B cell (primary cell): ENCODE measurements around the gene VPS13D. TPM values are rescaled to one million over a fixed set of nuclear protein-coding genes. Genes with fewer than 3 reads are reported as not detected.
A peak's percentile ranks its signal among the peaks of the same experiment; 100 is the strongest.

ENCODE experiments used
- ATAC-seq: fragments of 200-7000 bp; cut with Tn5 transposase; one replicate; pipeline ENCODE4 v1.10.0; 2021; ENCODE audit warnings: low read depth, mild to moderate bottlenecking, moderate number of reproducible peaks, moderate library complexity
- CTCF ChIA-PET: fragments of 350-600 bp; sonication (Branson Sonifier 250); formaldehyde crosslinking; loops from one replicate; lab custom pipeline; 2021; ENCODE audit warnings: antibody characterized with exemption, inconsistent platforms; lab: Charles Lee
- POLR2A ChIA-PET: fragments of 350-600 bp; sonication (Branson Sonifier 250); formaldehyde crosslinking; loops from one replicate; lab custom pipeline; 2021; ENCODE audit warnings: antibody characterized with exemption; lab: Charles Lee
- DNase-seq: peaks from one replicate; pipeline ENCODE4 v3.0.0; 2013
- H2AFZ ChIP-seq: 2 replicates; pipeline ENCODE4 v1.6.1; 2012; ENCODE audit warnings: mild to moderate bottlenecking, low read depth, low read length; ENCODE audit not compliant: insufficient read depth, poor library complexity, severe bottlenecking
- H3K27ac ChIP-seq, 2 donors: 1 replicate in 1 of 2; 2 replicates in 1 of 2; pipeline ENCODE4 v1.5.1; 2012 to 2013; ENCODE audit warnings: low read length in 2 of 2, mild to moderate bottlenecking in 2 of 2, moderate library complexity in 1 of 2
- H3K27me3 ChIP-seq, 4 experiments: fragments of 200-600 bp in 1 of 4; sonication (generic) in 1 of 4; replicated peaks in 1 of 4; 1 replicate in 2 of 4; 2 replicates in 2 of 4; pipeline versions ENCODE4 v1.6.1 to v1.7.0; 2013 to 2016; ENCODE audit warnings: low read length in 3 of 4, mild to moderate bottlenecking in 2 of 4, mixed read lengths in 1 of 4, moderate library complexity in 1 of 4; ENCODE audit not compliant: insufficient read depth in 4 of 4, control insufficient read depth in 3 of 4; ENCODE audit errors: control extremely low read depth in 1 of 4
- H3K36me3 ChIP-seq, 2 experiments: replicated peaks in 1 of 2; 1 replicate in 1 of 2; 2 replicates in 1 of 2; pipeline versions ENCODE4 v1.6.1 to v1.7.1; 2013; ENCODE audit warnings: low read length in 1 of 2; ENCODE audit not compliant: insufficient read depth in 2 of 2, control insufficient read depth in 1 of 2; ENCODE audit errors: control extremely low read depth in 1 of 2, extremely low read depth in 1 of 2
- H3K4me1 ChIP-seq, 2 donors: fragments of 200-600 bp in 1 of 2; sonication (generic) in 1 of 2; 1 replicate in 1 of 2; 2 replicates in 1 of 2; pipeline versions ENCODE4 v1.5.1 to v1.6.1; 2013 to 2017; ENCODE audit warnings: low read length in 2 of 2; ENCODE audit not compliant: control insufficient read depth in 2 of 2, insufficient read depth in 2 of 2
- H3K4me2 ChIP-seq: replicated peaks from 2 replicates; pipeline ENCODE3; 2012; ENCODE audit warnings: mild to moderate bottlenecking, low read depth, low read length; ENCODE audit not compliant: poor library complexity, severe bottlenecking
- H3K4me3 ChIP-seq, 5 experiments: fragments of 200-600 bp in 1 of 5; sonication (generic) in 1 of 5; 1 replicate in 3 of 5; 2 replicates in 2 of 5; pipeline versions ENCODE4 v1.5.1 to v1.7.0; 2011 to 2016; ENCODE audit warnings: low read length in 4 of 5, mild to moderate bottlenecking in 4 of 5, low read depth in 2 of 5, control low read depth in 1 of 5, moderate library complexity in 1 of 5; ENCODE audit not compliant: insufficient read depth in 1 of 5; ENCODE audit errors: control extremely low read depth in 1 of 5, extremely low read depth in 1 of 5
- H3K79me2 ChIP-seq: fragments of 200-600 bp; sonication (generic); one replicate; pipeline ENCODE4 v1.6.0; 2016; ENCODE audit warnings: low read length; ENCODE audit not compliant: control insufficient read depth, insufficient read depth
- H3K9ac ChIP-seq: fragments of 200-600 bp; sonication (generic); 2 replicates; pipeline ENCODE4 v1.6.1; 2017; ENCODE audit warnings: mild to moderate bottlenecking, low read length, moderate library complexity
- H3K9me3 ChIP-seq, 3 donors: one replicate each; pipeline versions ENCODE4 v1.6.1 to v1.7.1; 2013; ENCODE audit warnings: low read length in 2 of 3; ENCODE audit not compliant: control insufficient read depth in 2 of 3, insufficient read depth in 1 of 3; ENCODE audit errors: control extremely low read depth in 1 of 3
- H4K20me1 ChIP-seq: 2 replicates; pipeline ENCODE4 v1.6.0; 2012; ENCODE audit warnings: mild to moderate bottlenecking, low read length; ENCODE audit not compliant: insufficient read depth, control insufficient read depth, poor library complexity, severe bottlenecking
- H3K27ac Mint-ChIP-seq: one replicate; pipeline ENCODE4 v1.8.0; 2021; ENCODE audit warnings: mixed read lengths
- H3K27me3 Mint-ChIP-seq: one replicate; pipeline ENCODE4 v1.8.0; 2021; ENCODE audit warnings: mixed read lengths
- H3K4me1 Mint-ChIP-seq: one replicate; pipeline ENCODE4 v1.8.0; 2021; ENCODE audit warnings: mixed read lengths
- H3K4me3 Mint-ChIP-seq: one replicate; pipeline ENCODE4 v1.8.0; 2021; ENCODE audit warnings: mixed read lengths
- H3K9me3 Mint-ChIP-seq: one replicate; pipeline ENCODE4 v1.8.0; 2022; ENCODE audit warnings: mixed read lengths; ENCODE audit not compliant: insufficient read depth
- CTCF ChIP-seq: fragments of 200-600 bp; IDR thresholded peaks from one replicate; pipeline ENCODE4 v1.8.0; 2022; ENCODE audit warnings: antibody characterized with exemption, mild to moderate bottlenecking
- EZH2 ChIP-seq: IDR thresholded peaks from 2 replicates; pipeline ENCODE4 v1.6.1; 2012; ENCODE audit warnings: borderline replicate concordance, low read depth, mild to moderate bottlenecking, moderate library complexity, low read length; ENCODE audit not compliant: insufficient read depth, poor library complexity, severe bottlenecking
- WGBS: methylation state at CpG from one replicate; pipeline ENCODE4 v1.1.5; 2013; ENCODE audit warnings: missing lambda C conversion rate; ENCODE audit not compliant: insufficient coverage; 5-methylcytosine and 5-hydroxymethylcytosine counted together
- intact Hi-C: fragments of 100-400 bp; cut with micrococcal nuclease; formaldehyde crosslinking; loops from one replicate; pipeline ENCODE4 v1.10.0; 2022
- polyA plus RNA-seq: library from polyadenylated mRNA; depleted of rRNA; stranded (reverse); fragments of >200 nt; gene quantifications from 2 replicates; pipeline ENCODE4 v1.2.3, GENCODE V29; 2012
- total RNA-seq, 2 donors: library from RNA; stranded (reverse); fragments of 120-200 nt in 1 of 2; gene quantifications; 1 replicate in 1 of 2; 2 replicates in 1 of 2; pipeline versions ENCODE4 v1.2.3 to v1.2.4, GENCODE V29; 2013 to 2022

Gene VPS13D
- total and polyA plus RNA-seq, 2 donors (not counting 1 experiment from before 2014, with no cell fraction given), result 29.9 to 104 TPM

- Mint-ChIP-seq H3K4me3 (peak overlapping the region; percentile 8), H3K27ac (peak overlapping the region; percentile 59), H3K4me1 (peaks cover 75% of the 10 kb centered on the region), H3K27me3 (no peaks in the 10 kb centered on the region), H3K9me3 (no peaks in the 10 kb centered on the region)
- TF ChIP-seq EZH2, result no peak
- TF ChIP-seq CTCF, result no peak
- ATAC-seq (no peak), DNase-seq (peak; percentile 33)
- ChIA-PET POLR2A (no interaction called here), CTCF (no interaction called here)
- Histone ChIP-seq H3K27ac (peak overlapping the region; percentile 30 to 78), H3K4me1 (peaks cover 78 to 83% of the 10 kb centered on the region in 2 donors), H4K20me1 (no peaks in the 10 kb centered on the region), H3K79me2 (no peaks in the 10 kb centered on the region), H2AFZ (peak overlapping the region; percentile 66), H3K9ac (peak overlapping the region; percentile 36), H3K36me3 (peaks cover 0 to 9% of the 10 kb centered on the region in 2 experiments), H3K4me3 (peak overlapping the region in 1 of 5 experiments; percentile 21), H3K4me2 (peak overlapping the region; percentile 64), H3K27me3 (no peaks in the 10 kb centered on the region), H3K9me3 (peaks cover 0 to 3% (median 0%) of the 10 kb centered on the region in 3 donors)
- WGBS, result 17% methylated on average over 10 of the region's 11 CpGs
- intact Hi-C loops, result no loop called here
Measured at GRCh38 chr1:12478612-12478985, 248.8 kb downstream of the VPS13D start.

GRCh38 chr1:12479311-12479710, 249.5 kb downstream of the VPS13D start:
- POLR2A ChIA-PET, result no interaction called here
- peak overlapping the region; percentile 30 to 78 for H3K27ac ChIP-seq
- H3K4me1 Mint-ChIP-seq, result peaks cover 70% of the 10 kb centered on the region

More at GRCh38 chr1:12479311-12479710, 249.5 kb downstream of the VPS13D start:
- no peaks in the 10 kb centered on the region for H3K27me3 Mint-ChIP-seq
- Histone ChIP-seq H3K36me3 (peaks cover 0 to 13% of the 10 kb centered on the region in 2 experiments), H3K4me3 (no peak overlapping the region), H3K4me2 (peak overlapping the region; percentile 64), H4K20me1 (no peaks in the 10 kb centered on the region), H3K9me3 (no peaks in the 10 kb centered on the region), H3K4me1 (peaks cover 73 to 76% of the 10 kb centered on the region in 2 donors), H3K27me3 (no peaks in the 10 kb centered on the region), H3K79me2 (peaks cover 5% of the 10 kb centered on the region), H3K9ac (no peak overlapping the region), H2AFZ (no peak overlapping the region)
- whole genome bisulfite sequencing, result 94% methylated on average over 1 of the region's 6 CpGs
- CTCF ChIA-PET, result interaction anchor here (2.1 kb wide), 1 partner anchor 15 kb away, joined by 5 read pairs; no protein-coding TSS in a partner anchor
- peak overlapping the region; percentile 59 for H3K27ac Mint-ChIP-seq
- TF ChIP-seq EZH2 (no peak), CTCF (no peak)
- peak overlapping the region; percentile 13 for H3K4me3 Mint-ChIP-seq
- intact Hi-C loops, result no loop called here
- no peak for DNase-seq
- no peaks in the 10 kb centered on the region for H3K9me3 Mint-ChIP-seq
- ATAC-seq, result no peak
